GM08714 (cell line): ENCODE measurements around the gene IL2RA.

Experiments
- H3K4me3 ChIP-seq: fragments of 200-500 bp; sonication (Bioruptor generic); 2 replicates; pipeline ENCODE4 v1.5.1; 2014; ENCODE audit warnings: mild to moderate bottlenecking, low read length, inconsistent platforms
- ZNF274 ChIP-seq: IDR thresholded peaks from 2 replicates; pipeline ENCODE4 v1.6.1; 2012; ENCODE audit warnings: mild to moderate bottlenecking, low read depth, low read length

The IL2RA gene

DNA sequence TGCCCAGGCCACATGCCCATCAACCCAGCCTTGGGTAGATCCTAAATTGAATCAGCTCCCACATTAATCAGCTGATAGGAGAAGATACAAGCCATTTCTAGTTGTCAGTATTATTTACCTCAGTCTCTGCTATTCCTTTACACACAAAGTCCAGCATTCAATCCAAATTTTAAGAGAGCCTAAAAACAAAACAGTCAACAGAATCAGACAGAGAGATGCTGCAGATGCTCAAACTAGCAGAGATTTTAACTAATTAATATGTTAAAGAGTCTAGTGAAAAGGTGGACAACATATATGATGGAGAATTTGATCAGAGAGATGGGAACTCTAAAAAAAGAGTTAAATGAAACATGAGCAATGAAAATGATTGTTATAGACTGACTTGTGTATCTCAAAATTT is 70.5 kb downstream of the IL2RA start:
- H3K4me3 ChIP-seq: no peak overlapping the region
- no peak for TF ChIP-seq ZNF274

DNA sequence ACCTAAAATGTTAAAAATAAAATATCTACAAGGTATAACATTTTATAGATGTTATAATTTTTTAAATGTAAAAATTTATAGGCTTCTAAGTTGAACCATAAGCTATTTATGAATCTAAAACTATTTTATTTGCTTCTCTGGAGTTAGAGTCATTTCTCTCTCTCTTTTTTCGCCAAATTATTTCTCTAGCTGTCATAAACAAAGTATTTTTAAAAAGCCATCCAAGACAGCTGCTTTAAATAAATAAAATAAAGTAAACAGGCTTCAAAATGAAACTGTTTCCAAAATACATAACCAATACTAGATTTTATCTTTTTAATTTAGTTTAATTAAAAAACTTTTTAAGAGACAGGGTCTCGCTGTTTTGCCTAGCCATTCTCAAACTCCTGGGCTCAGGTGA is 72.4 kb downstream of the IL2RA start:
- no peak overlapping the region for H3K4me3 ChIP-seq
- TF ChIP-seq ZNF274: no peak

DNA sequence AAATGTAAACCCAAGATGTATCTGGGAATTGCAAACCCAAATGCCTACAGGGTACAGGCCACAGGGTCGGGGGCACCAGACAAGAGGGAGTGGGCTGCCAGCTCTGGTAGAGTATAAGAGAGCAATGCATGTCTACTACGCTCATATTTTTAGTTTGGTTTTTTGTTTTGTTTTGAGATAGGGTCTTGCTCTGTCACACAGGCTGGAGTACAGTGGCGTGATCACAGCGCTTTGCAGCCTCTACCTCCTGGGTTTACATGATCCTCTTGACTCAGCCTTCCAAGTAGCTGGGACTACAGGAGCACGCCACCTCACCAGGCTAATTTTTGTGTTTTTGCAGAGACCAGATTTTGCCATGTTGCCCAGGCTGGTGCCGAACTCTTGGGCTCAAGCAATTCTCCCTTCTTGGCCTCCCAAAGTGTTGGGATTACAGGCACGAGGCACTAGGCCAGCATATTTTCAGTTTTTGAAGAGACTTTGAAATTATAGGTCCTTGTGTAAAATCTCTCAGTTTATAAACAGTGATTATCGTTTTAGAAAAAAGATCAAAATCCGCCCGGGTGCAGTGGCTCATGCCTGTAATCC is 73.7 kb downstream of the IL2RA start:
- no peak for TF ChIP-seq ZNF274
- H3K4me3 ChIP-seq: no peak overlapping the region

DNA sequence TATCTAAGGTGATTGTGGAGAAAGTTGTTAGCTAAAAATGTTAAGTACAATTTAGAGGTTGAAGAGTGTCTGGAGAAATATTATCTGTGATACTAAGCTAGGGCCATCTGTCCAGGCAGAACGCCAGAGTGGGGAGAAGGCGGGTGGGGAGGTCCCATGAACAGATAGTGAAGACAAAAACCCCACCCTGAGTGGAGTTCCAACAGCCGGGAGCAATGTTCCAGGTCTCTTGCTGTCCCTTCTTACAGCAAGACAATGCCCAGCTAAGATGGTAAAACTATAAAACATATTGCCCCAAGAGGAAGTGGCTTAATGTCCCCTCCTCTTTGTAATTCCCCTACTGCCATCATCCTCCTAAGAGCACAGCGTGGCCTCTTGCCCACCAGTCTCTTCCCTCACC is 74.4 kb downstream of the IL2RA start:
- TF ChIP-seq ZNF274: no peak
- no peak overlapping the region for H3K4me3 ChIP-seq

DNA sequence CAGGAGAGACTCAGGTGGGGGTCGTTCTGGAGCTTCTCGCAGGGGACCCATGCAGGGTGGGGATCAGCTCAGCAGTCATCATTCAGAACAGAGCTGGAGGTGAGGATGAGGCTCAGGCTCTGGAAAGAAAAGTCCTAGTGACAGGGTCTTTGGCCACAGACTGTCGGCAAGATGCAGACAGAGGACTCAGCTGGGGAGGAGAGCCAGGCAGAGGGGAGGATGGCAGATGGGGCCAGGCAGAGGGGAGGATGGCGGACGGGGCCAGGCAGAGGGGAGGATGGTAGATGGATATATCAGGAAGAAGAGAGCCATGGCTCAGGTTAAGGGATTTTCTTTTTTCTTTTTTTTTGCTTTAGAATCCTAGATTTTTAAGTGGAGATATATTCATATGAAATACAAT is 77.1 kb downstream of the IL2RA start:
- no peak overlapping the region for H3K4me3 ChIP-seq
- TF ChIP-seq ZNF274: no peak

DNA sequence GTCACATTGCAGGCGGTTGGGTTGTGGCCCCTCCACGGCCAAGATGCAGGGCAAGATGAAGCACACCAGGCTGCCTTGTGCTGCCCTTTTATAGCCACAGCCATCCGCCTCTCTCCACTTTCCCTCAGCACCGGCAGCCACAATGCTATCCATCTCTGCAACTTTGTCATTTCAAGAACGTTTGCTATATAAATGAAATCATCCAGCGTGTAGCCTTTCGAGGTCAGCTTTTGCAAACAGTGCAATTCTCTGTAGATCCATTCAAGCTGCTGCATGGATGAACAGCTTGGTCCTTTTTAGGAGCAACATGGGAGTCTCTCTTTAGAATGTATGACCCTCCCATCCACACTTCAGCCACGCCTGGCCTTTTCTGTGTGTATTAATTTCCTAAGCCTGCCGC is 78.4 kb downstream of the IL2RA start:
- no peak for TF ChIP-seq ZNF274
- no peak overlapping the region for H3K4me3 ChIP-seq

DNA sequence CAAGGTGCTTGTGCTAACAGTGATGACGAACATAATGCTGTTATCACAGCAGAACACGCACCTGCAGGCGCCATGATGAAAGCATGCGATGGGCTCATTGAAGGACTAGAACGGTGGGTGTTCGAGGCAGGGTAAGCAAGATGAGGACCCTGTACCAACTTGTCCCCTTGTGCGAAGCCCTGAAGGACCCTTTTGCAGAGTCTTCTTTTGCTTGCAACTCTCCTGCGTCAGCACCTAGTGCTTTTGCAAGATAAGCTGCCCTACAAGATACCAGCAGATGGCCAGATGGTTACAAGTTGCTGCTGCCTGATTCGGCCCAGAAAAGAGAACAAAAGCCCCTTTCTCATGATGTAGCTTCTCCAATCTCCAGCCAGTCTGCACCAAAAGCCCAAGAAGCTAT is 80.6 kb downstream of the IL2RA start:
- H3K4me3 ChIP-seq: no peak overlapping the region
- TF ChIP-seq ZNF274: no peak

DNA sequence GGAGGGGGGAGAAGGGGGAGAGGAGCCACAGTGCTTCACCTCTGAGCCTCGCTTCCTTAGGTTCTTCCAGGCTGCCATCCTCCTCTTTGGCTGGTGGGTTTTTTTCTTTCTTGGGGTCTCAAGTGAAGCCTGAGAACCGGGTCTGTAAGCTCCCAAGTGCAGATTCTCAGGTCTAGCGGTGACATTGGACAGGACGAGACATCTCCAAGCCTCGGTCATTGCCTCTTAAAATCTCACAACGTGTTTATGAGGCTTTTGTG is 84.0 kb downstream of the IL2RA start:
- no peak for TF ChIP-seq ZNF274
- peak overlapping the region; percentile 80 for H3K4me3 ChIP-seq

DNA sequence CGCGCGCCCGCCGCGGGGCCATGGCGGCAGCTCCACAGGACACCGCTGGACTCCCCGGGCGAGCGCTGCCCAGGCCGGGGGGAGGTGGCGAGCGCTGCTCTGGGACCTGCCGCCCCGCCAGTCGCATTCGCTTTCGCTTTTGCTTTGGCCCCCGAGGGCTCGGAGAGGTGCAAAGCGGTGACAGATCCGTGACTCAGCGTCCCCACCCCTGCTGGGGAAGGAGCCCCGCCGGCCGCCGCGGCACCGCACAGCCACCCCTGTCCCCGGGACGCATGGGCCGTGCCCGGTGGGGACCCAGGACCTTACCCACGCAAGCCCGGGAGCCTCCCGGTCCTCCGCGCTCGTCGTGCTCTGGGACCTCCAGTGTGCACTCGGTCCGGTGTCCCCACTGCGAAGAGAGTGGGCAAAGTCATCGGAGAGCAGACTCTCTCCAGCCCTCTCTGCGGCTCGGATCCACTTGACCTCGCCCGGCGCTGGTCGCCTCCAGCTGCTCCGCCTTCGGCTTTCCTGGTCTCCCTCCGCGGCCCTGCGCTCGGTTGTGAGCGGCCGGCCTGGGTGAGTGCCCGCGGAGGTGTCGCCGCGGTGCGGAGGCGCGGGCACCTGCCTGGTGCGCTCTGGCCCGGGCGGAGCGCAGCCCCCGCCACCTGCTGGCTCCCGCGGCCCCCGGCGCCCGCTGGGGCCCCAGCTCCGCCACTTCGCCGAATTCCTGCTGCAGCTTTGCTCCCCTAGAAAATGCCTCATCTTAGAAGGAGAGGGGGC is 84.5 kb downstream of the IL2RA start, which contains the start of gene IL15RA:
Gene IL15RA, minus strand, starts transcription at position 73 of the 759 bp plus-strand sequence. Its CDS starts 51 bp downstream, at position 22.
- H3K4me3 ChIP-seq: peak within 1 kb of the TSS; percentile 80
- no peak for TF ChIP-seq ZNF274

DNA sequence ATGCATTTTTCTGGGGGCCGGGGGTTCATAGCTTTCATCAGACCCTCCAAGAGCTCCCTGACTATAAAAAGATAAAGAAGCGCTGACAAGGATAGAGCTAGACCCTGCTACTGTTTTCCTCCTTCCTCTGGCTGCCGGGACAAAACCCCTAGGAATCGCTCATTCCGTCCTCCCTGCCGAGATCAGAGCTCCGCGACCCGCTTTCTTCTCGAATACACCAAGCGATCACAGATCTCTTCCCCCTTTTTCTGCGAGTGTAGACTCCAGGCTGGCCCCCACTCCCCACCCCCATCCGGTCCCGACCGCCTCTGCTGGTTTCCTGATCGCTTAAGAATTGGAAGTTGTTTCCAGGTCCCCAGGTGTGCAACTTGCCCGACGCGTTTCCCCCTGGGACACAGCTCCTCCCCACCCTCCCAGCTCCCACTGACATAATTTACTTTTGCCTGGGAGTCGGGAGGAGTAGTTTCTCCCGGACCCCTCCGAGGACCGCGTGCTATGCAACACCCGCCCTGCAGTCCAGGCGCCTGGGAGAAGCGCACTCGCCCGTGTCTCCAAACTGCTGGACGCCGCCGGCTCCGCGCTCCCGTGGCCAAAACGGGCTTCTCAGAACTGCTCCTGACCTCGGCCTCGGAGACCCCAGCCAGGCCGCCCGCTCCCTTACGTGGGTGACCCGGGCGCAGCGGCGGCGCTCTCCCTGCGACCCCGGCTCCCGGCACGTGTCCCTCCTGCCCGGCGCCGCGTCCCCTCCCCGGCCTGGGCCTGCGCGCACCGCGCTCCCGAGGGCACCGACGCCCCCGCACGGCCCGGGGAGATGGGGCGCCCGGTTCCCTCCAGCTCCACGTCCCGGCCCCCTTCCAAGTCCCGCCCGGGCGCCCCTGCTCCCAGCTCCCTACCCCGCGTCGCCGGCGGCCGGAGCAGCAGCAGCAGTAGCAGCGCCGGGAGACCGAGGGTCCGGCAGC is 85.4 kb downstream of the IL2RA start:
- TF ChIP-seq ZNF274: no peak

DNA sequence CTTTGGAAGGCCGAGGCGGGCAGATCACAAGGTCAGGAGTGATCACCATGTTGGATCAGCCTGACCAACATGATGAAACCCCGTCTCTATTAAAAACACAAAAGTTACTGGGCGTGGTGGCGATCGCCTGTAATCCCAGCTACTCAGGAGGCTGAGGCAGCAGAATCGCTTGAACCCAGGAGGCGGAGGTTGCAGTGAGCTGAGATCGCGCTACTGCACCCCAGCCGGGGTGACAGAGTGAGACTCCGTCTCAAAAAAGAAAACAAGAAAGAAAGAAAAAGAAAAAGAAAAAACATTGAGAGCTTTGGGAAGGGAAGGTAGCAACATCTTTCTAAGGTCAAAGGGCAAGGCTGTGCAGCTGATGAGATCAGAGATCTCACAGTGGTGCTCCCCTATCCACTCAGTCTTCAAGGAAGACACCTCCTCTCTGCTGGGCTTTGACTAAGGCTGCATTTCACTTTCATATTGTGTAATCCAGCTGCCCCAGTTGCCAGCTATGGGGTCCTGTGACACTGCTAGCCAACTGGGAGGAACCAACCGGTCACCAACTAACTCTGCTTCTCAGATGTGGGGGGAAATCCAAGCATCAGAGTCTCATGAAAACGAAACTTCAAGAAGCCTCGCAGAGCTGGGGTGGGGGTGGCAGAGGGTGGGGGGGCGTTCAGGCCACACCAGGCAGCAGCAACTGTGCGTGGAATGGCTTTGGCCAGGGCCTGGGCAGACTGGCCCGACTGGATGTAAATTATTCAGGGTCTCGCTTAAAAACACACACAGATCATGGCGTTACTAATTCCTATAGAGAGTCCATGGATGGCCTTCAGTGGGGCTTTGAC is 86.3 kb downstream of the IL2RA start:
- no peak for TF ChIP-seq ZNF274
- peak overlapping the region; percentile 80 for H3K4me3 ChIP-seq

More for the DNA sequence above, 85.4 kb downstream of the IL2RA start:
- H3K4me3 ChIP-seq: peak overlapping the region; percentile 80

DNA sequence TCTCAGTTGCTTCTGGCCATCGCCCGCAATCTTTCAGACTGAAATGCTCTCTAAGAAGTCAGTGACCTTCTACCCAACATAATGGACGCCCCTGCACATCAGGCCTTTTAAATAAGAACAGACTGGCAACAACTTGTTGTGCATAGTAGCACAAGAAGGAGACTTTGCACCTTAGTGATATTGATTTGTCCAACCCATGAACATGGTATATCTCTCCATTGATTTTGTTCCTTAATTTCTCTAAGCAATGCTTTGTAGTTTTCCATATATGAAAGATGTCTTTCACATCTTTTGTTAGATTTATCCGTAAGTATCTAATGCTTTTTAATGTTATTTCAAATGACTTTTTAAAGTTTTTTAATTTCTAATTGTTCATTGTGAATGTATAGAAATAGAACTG is 89.1 kb downstream of the IL2RA start:
- no peak for TF ChIP-seq ZNF274
- H3K4me3 ChIP-seq: no peak overlapping the region

DNA sequence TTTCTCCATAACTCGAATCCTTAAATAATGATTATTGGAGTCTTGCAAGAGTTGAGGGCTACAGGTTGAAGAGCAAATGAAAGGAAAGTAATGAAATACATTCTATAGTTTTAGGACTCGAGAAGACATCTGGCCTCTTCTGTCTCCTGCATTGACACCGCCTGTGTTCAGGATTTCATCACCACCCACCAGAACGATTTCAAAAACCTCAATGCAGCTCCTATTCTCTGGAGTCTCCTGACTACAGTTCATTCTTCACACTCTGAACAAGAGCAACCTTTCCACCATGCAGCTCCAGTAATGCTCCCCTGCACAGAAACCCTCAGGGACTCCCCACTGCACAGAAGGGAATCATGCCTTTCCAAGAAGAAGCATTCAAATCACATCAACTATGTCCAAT is 90.3 kb downstream of the IL2RA start:
- no peak overlapping the region for H3K4me3 ChIP-seq
- TF ChIP-seq ZNF274: no peak

DNA sequence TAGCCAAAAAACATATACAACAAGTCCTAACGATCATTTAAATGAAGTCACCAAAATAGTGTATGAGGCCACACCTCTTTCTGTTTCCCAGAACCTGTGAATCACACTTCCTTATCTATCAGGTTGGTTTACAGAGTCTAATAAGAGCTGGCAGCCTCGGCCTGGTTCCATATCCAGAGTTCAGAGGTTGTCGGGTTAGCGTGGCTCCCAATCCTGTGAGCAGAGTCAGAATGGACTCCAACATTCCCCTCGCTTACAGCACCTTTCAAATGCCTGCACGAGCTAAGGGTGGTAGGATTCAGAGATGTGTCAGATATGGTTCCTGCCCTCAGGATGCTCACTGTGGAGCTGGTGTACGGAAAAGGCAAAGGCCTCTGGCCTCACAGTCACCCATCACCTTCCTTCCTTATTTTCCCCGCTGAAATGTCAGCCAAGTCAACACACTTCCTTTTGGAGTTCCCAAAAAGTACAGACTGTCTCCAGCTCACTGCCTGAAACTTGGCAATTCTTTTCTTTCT is 90.8 kb downstream of the IL2RA start:
- TF ChIP-seq ZNF274: no peak
- H3K4me3 ChIP-seq: no peak overlapping the region

DNA sequence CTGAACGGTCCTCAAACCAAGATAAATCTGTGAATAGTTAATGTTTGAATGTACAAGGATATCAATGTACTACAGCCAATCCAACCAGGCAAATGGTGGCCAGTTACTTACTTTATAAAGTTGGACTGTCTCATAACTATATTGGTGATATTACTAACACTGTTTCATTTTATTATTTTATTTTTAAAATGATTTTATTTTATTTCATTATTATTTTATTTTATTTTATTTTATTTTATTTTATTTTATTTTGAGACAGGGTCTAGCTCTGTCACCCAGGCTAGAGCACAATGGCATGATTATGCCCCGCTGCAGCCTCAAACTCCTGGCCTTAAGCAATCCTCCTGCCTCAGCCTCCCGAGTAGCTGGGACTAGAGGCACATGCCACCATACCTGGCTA is 91.6 kb downstream of the IL2RA start:
- TF ChIP-seq ZNF274: no peak
- H3K4me3 ChIP-seq: no peak overlapping the region
